GM18517 (cell line): Measurements from ENCODE around the gene CLTA.
"Not testable (repeated sequence)": the region's sequence is repeated elsewhere in the genome, so short reads cannot be mapped to it uniquely, and the experiment has no call there.

ENCODE experiments used
- ATAC-seq: cut with Tn5 transposase; IDR thresholded peaks from one replicate; pipeline ENCODE4 v1.9.1; 2021; ENCODE audit warnings: mild to moderate bottlenecking, moderate library complexity; ENCODE audit not compliant: unreplicated experiment

Gene CLTA

GRCh38 chr9:36222449-36222848, 31.7 kb downstream of the CLTA start:
- no peak for ATAC-seq

DNA sequence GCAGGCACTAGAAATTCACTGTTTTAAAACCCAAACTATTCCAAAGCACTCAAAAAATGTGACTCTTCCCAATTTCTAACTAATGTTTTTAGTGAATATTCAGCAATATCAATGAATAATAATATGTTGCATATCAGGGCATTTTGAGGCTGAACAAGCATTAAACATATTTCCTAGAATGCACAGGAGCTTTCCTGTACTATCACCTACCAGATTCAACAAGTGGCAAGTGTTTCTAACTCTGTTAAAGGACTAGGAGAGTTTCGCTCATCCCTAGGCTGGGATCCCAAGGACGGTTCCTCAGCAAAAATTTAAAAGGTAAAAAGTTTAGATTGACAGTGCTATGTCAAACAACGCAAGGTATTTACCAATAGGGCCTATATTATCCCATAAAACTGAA, 46.5 kb downstream of the CLTA start:
- no peak for ATAC-seq

DNA sequence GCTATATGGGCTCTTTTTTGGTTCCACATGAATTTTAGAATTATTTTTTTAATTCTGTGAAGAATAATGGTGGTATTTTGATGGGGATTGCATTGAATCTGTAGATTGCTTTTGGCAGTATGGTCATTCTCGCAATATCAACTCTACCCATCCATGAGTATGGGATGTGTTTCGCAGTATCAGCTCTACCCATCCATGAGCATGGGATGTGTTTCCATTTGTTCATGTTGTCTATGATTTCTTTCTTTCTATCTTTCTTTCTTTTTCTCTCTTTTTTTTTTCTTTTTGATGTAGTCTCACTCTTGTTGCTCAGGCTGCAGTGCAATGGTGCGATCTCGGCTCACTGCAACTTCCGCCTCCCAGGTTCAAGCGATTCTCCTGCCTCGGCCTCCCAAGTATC, 48.5 kb downstream of the CLTA start:
- ATAC-seq: not testable (repeated sequence)

GRCh38 chr9:36239675-36240074, 49.0 kb downstream of the CLTA start:
- not testable (repeated sequence) for ATAC-seq

DNA sequence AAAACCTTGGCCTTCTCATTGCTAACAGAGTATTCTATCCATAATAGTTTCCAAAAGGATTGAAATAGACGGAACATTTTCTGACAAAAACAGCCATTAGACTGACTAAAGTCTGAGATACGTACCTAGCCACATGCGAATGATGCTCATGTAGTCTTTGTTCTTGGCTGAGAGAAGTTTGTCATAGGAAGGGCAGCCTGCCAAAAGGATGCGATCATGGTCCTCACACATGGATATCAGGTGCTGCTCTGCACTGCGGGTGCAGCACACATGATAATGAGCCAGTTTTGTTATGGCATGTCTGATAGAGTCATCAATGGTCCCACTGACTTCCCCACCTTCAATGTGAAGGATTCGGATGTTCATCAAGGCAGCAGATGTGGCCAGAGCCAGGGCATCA, 55.2 kb downstream of the CLTA start:
- no peak for ATAC-seq

DNA sequence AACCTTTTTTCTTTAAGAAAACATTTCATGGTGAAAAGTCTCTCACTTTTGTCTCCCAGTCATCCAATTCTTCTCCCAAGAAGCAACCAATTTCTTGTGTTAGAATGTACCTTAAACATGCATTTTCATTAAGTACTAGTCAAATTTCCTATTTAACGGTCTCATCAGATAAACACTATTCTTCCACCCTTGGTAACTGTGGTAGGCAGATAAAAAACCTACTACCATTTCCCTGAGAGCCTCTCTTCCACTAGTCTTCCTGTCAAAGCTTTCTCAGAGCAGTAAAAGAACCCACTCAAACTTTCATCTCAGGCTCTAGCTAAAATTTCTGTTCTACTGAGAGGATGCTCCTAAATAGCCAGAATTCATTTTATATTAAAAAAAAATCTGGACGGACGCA, 56.6 kb downstream of the CLTA start:
- ATAC-seq: no peak

DNA sequence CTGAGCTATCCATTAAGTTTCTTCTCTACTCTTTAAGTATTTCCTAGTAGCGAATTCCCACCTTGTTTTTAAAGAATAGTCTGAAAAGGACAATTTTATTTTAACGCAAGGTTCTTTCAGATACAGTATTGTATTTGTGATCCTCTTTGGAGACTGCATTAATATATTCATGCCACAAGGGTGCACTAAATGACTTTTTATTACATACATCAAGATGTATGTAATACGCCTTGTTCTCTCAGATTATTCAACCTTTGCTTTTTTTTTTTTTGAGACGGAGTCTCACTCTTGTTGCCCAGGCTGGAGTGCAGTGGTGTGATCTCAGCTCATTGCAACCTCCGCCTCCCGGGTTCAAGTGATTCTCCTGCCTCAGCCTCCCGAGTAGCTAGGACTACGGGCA, 57.3 kb downstream of the CLTA start:
- not testable (repeated sequence) for ATAC-seq

- ATAC-seq: no peak
These were observed 58.5 kb downstream of the CLTA start for GRCh38 chr9:36249189-36249588.

DNA sequence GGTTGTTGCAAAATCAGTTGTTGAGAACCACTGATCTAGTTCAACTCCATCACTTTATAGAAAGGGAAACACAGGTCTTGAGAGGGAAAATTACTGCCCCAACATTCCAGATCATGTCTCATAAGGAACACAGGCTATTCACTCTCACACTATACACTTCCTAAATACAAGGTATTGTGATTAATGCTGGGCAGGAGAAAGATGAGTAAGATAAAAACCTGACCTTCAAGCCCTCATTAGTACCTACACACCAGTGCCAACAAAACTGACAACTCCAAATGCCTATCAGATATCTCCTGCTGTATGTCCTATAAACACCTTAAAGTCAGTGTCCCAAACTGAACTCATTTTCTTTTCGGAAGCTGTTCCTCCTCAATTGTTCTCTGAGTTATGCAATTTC, 59.4 kb downstream of the CLTA start:
- ATAC-seq: no peak

GRCh38 chr9:36251428-36251827, 60.7 kb downstream of the CLTA start:
- ATAC-seq: no peak

GRCh38 chr9:36258208-36258995, 67.7 kb downstream of the CLTA start, which contains the start of gene GNE:
GNE (minus strand) TSS chr9:36258448; CDS start chr9:36249355, 9,093 bp downstream.
- ATAC-seq: peak; percentile 86

DNA sequence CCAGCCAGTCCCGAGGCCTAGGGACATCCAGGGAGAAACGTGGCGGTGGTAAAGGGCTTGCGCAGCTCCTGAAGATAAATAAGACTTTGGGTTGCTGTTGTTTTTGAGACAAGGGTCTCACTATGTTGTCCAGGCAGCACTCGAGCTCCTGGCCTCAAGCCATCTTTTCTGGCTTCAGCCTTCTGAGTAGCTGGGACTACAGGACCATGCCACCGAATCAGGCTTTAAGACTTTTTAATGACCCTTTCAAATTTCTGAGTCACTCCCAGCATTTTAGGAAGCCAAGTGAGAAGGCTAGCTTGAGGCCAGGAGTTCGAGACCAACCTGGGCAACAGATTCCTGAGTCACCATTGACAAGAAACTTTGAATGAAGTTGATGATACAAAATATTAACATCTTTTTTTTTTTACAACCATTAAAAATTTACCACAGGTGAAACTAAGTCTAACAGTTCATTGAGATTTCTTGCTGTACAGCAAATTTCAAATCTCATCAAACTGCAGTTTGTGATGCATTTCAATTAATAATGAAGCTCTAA, 68.3 kb downstream of the CLTA start:
- no peak for ATAC-seq
